A549 (cell line): ENCODE results near the gene MAP3K7CL. TPM values are rescaled to one million over a fixed set of nuclear protein-coding genes. Genes with fewer than 3 reads are reported as not detected.

Source experiments
- ATAC-seq, 2 experiments: fragments of 200-7000 bp in 1 of 2; fragments of >200 bp in 1 of 2; cut with Nextera tagmentation in 1 of 2; cut with Tn5 transposase in 1 of 2; 3 replicates each; pipeline versions ENCODE4 v1.8.0 to v1.9.1; 2018 to 2020; ENCODE audit warnings: mild to moderate bottlenecking in 1 of 2, moderate library complexity in 1 of 2
- CTCF ChIA-PET: fragments of 300-600 bp; sonication (Branson Sonifier 250); formaldehyde crosslinking; extraction: SDS; loops from one replicate; lab custom pipeline; 2021; ENCODE audit warnings: antibody characterized with exemption, inconsistent platforms; lab: Yijun Ruan, JAX
- POLR2A ChIA-PET: fragments of 350-600 bp; formaldehyde crosslinking; extraction: SDS; loops from one replicate; lab custom pipeline; 2021; ENCODE audit warnings: antibody characterized with exemption, inconsistent platforms; lab: Yijun Ruan, JAX
- DNase-seq, 2 experiments: peaks; one replicate each; pipeline versions ENCODE4 v3.0.0 to v3.0.0-alpha.2; 2011 to 2016; ENCODE audit warnings: low read depth in 1 of 2, low spot score in 1 of 2
- FAIRE-seq: peaks from 2 replicates; lab custom pipeline; 2011; peaks lifted over from hg19 to GRCh38; lab: Jason Lieb, UNC
- H3K27ac ChIP-seq, 2 experiments: fragments of >200 bp; sonication (Bioruptor Twin); formaldehyde crosslinking; 3 replicates each; pipeline ENCODE4 v1.5.1; 2016 to 2017
- H3K4me1 ChIP-seq: fragments of >200 bp; sonication (Bioruptor Twin); formaldehyde crosslinking; 3 replicates; pipeline ENCODE4 v1.6.1; 2016
- H3K4me2 ChIP-seq: fragments of >200 bp; sonication (Bioruptor Twin); formaldehyde crosslinking; 3 replicates; pipeline ENCODE4 v1.6.1; 2016
- H3K4me3 ChIP-seq: fragments of >200 bp; sonication (Bioruptor Twin); formaldehyde crosslinking; 3 replicates; pipeline ENCODE4 v1.5.1; 2016
- H3K9me3 ChIP-seq: fragments of >200 bp; sonication (Bioruptor Twin); formaldehyde crosslinking; 3 replicates; pipeline ENCODE4 v1.6.1; 2016
- BHLHE40 ChIP-seq: IDR thresholded peaks from 2 replicates; pipeline ENCODE4 v1.6.1; 2012; ENCODE audit warnings: low read depth, low read length, inconsistent platforms
- CBX2 ChIP-seq: fragments of 200-600 bp; sonication (generic); IDR thresholded peaks from 2 replicates; pipeline ENCODE4 v1.6.1; 2016; ENCODE audit warnings: low read depth, mild to moderate bottlenecking, borderline replicate concordance
- CBX8 ChIP-seq: fragments of 200-600 bp; sonication (generic); IDR thresholded peaks from 2 replicates; pipeline ENCODE4 v1.6.1; 2016
- CHD4 ChIP-seq: fragments of 200-600 bp; sonication (generic); IDR thresholded peaks from 2 replicates; pipeline ENCODE4 v1.6.1; 2016; ENCODE audit warnings: antibody characterized with exemption, mild to moderate bottlenecking, borderline replicate concordance
- EP300 ChIP-seq, 2 experiments: fragments of >200 bp; sonication (Bioruptor Twin); formaldehyde crosslinking; IDR thresholded peaks; 2 replicates in 1 of 2; 3 replicates in 1 of 2; pipeline ENCODE4 v1.6.1; 2016 to 2017
- FOSB ChIP-seq: fragments of 250-450 bp; sonication (Bioruptor Pico); IDR thresholded peaks from 2 replicates; pipeline ENCODE4 v1.5.0; 2020; ENCODE audit warnings: mild to moderate bottlenecking, moderate library complexity
- FOSL2 ChIP-seq, 2 experiments: fragments of 450-650 bp in 1 of 2; fragments of >200 bp in 1 of 2; sonication (Bioruptor Twin) in 1 of 2; formaldehyde crosslinking; IDR thresholded peaks; 2 replicates each; pipeline versions ENCODE4 v1.5.0 to v1.6.1; 2016 to 2020; ENCODE audit warnings: mild to moderate bottlenecking in 1 of 2, moderate library complexity in 1 of 2
- HDAC2 ChIP-seq: fragments of 200-600 bp; sonication (generic); IDR thresholded peaks from 2 replicates; pipeline ENCODE4 v1.6.1; 2016
- HOXA7 ChIP-seq: fragments of 250-450 bp; sonication (Bioruptor Pico); IDR thresholded peaks from 2 replicates; pipeline ENCODE4 v1.5.0; 2020; ENCODE audit warnings: mild to moderate bottlenecking, moderate library complexity
- HOXB13 ChIP-seq: fragments of 250-450 bp; sonication (Bioruptor Pico); IDR thresholded peaks from 2 replicates; pipeline ENCODE4 v1.5.0; 2020; ENCODE audit warnings: low read depth, mild to moderate bottlenecking, moderate library complexity
- KDM5A ChIP-seq: fragments of 200-600 bp; sonication (generic); IDR thresholded peaks from 2 replicates; pipeline ENCODE4 v1.6.1; 2016; ENCODE audit warnings: antibody characterized with exemption, mild to moderate bottlenecking
- MAFK ChIP-seq: fragments of 450-650 bp; IDR thresholded peaks from 2 replicates; pipeline ENCODE4 v1.6.1; 2014; ENCODE audit not compliant: partially characterized antibody
- NR3C1 ChIP-seq: fragments of >200 bp; sonication (Bioruptor Twin); formaldehyde crosslinking; IDR thresholded peaks from 3 replicates; pipeline ENCODE4 v1.6.1; 2017
- RAD21 ChIP-seq, 2 experiments: fragments of >200 bp in 1 of 2; sonication (Bioruptor Twin) in 1 of 2; formaldehyde crosslinking in 1 of 2; IDR thresholded peaks in 1 of 2; conservative IDR thresholded peaks in 1 of 2; 2 replicates in 1 of 2; 3 replicates in 1 of 2; pipeline ENCODE4 v1.6.1; 2012 to 2018; ENCODE audit warnings: inconsistent platforms in 1 of 2
- SREBF2 ChIP-seq: fragments of 450-650 bp; IDR thresholded peaks from 2 replicates; pipeline ENCODE4 v1.6.1; 2014; ENCODE audit warnings: mild to moderate bottlenecking, moderate library complexity
- TFCP2L1 ChIP-seq: fragments of 250-450 bp; sonication (Bioruptor Pico); IDR thresholded peaks from 2 replicates; pipeline ENCODE4 v1.5.0; 2021; ENCODE audit warnings: mild to moderate bottlenecking
- TP53 ChIP-seq: fragments of 250-450 bp; sonication (Bioruptor Pico); IDR thresholded peaks from 2 replicates; pipeline ENCODE4 v1.5.0; 2021; ENCODE audit warnings: mild to moderate bottlenecking, moderate library complexity
- ZNF302 ChIP-seq: fragments of 250-450 bp; sonication (Bioruptor Pico); IDR thresholded peaks from 2 replicates; pipeline ENCODE4 v1.9.0; 2021; ENCODE audit warnings: inconsistent platforms, mild to moderate bottlenecking, moderate library complexity
- ZSCAN20 ChIP-seq: fragments of 250-450 bp; sonication (Bioruptor Pico); IDR thresholded peaks from 2 replicates; pipeline ENCODE4 v1.8.0; 2022; ENCODE audit warnings: mild to moderate bottlenecking, moderate library complexity
- WGBS: methylation state at CpG from one replicate; pipeline ENCODE4 v1.1.6; 2017; ENCODE audit errors: missing lambda C conversion rate; 5-methylcytosine and 5-hydroxymethylcytosine counted together
- polyA plus RNA-seq, 4 experiments: library from polyadenylated mRNA; depleted of rRNA in 3 of 4; stranded (reverse); fragments of >200 nt; fragmentation: RNase III in 1 of 4; extraction: RNeasy Plus Mini Kit Qiagen cat#74134 plus additional on column Dnase treatment in 1 of 4; gene quantifications; 2 replicates in 3 of 4; 3 replicates in 1 of 4; pipeline ENCODE4 v1.2.3, GENCODE V29; 2011 to 2017
- TF ChIP-seq, protein P1 (sequence below): fragments of >200 bp; sonication (Bioruptor Twin); formaldehyde crosslinking; IDR thresholded peaks from 3 replicates; pipeline ENCODE4 v1.6.1; 2016
- TF ChIP-seq, protein P2 (sequence below): fragments of 250-450 bp; sonication (Bioruptor Pico); IDR thresholded peaks from 2 replicates; pipeline ENCODE4 v1.5.0; 2020; ENCODE audit warnings: low read depth, mild to moderate bottlenecking, moderate library complexity
- TF ChIP-seq, protein P3 (sequence below): IDR thresholded peaks from 2 replicates; pipeline ENCODE4 v1.6.1; 2012
- TF ChIP-seq, protein P4 (sequence below): fragments of >200 bp; sonication (Bioruptor Twin); formaldehyde crosslinking; IDR thresholded peaks from 3 replicates; pipeline ENCODE4 v1.5.1; 2016
- TF ChIP-seq, protein P5 (sequence below): fragments of >200 bp; sonication (Bioruptor Twin); formaldehyde crosslinking; IDR thresholded peaks from 2 replicates; pipeline ENCODE4 v1.6.1; 2016

MAP3K7CL gene
- polyA plus RNA-seq, 2 of the 4 experiments (the other 2 are of a cell fraction) = 2.9 to 5.7 TPM

DNA sequence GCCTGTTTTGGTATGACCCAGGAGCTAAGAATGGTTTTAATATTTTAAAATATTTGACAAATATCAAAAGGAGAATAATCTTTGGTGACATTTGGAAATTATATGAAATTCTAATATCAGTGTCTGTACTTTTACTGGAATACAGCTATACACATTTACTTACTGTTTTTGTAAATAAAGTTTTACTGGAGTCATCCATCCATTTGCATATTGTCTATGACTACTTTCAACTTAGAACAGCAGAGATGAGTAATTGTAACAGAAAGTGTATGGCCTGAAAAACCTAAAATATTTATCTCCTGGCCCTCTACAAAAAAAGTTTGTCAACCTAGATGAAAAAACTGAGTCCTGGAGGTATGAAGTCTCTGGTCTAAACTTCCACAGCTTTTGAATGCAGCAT, 5.8 kb upstream of the MAP3K7CL start:
- FAIRE-seq (no peak), DNase-seq (no peak), ATAC-seq (no peak)
- Histone ChIP-seq H3K4me3 (no peak overlapping the region), H3K4me2 (no peak overlapping the region), H3K9me3 (no peaks in the 10 kb centered on the region), H3K4me1 (no peaks in the 10 kb centered on the region), H3K27ac (no peak overlapping the region)
- ChIA-PET POLR2A (no interaction called here), CTCF (no interaction called here)
- TF ChIP-seq KDM5A (no peak), ZSCAN20 (CRISPR knock-in tag) (no peak), SREBF2 (no peak), CBX2 (no peak), FOSB (CRISPR knock-in tag) (no peak), ZNF302 (CRISPR knock-in tag) (no peak), RAD21 (conservative IDR thresholded peaks at IDR 0.05 in 1 of 2, IDR thresholded peaks at IDR 0.05 in 1 of 2) (no peak), MAFK (no peak), BHLHE40 (no peak), HOXA7 (CRISPR knock-in tag) (no peak), TP53 (CRISPR knock-in tag) (no peak), HOXB13 (CRISPR knock-in tag) (no peak), FOSL2 (IDR thresholded peaks at IDR 0.05) (no peak), FOSL2 (CRISPR knock-in tag; IDR thresholded peaks at IDR 0.05) (no peak), NR3C1 (no peak), EP300 (IDR thresholded peaks at IDR 0.05) (no peak), CHD4 (no peak)
- TF ChIP-seq, protein P1, sequence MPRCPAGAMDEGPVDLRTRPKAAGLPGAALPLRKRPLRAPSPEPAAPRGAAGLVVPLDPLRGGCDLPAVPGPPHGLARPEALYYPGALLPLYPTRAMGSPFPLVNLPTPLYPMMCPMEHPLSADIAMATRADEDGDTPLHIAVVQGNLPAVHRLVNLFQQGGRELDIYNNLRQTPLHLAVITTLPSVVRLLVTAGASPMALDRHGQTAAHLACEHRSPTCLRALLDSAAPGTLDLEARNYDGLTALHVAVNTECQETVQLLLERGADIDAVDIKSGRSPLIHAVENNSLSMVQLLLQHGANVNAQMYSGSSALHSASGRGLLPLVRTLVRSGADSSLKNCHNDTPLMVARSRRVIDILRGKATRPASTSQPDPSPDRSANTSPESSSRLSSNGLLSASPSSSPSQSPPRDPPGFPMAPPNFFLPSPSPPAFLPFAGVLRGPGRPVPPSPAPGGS = no peak
- TF ChIP-seq, protein P2, sequence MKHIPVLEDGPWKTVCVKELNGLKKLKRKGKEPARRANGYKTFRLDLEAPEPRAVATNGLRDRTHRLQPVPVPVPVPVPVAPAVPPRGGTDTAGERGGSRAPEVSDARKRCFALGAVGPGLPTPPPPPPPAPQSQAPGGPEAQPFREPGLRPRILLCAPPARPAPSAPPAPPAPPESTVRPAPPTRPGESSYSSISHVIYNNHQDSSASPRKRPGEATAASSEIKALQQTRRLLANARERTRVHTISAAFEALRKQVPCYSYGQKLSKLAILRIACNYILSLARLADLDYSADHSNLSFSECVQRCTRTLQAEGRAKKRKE = no peak
- TF ChIP-seq, protein P3, sequence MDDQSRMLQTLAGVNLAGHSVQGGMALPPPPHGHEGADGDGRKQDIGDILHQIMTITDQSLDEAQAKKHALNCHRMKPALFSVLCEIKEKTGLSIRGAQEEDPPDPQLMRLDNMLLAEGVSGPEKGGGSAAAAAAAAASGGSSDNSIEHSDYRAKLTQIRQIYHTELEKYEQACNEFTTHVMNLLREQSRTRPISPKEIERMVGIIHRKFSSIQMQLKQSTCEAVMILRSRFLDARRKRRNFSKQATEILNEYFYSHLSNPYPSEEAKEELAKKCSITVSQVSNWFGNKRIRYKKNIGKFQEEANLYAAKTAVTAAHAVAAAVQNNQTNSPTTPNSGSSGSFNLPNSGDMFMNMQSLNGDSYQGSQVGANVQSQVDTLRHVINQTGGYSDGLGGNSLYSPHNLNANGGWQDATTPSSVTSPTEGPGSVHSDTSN = no peak
- TF ChIP-seq, protein P4, sequence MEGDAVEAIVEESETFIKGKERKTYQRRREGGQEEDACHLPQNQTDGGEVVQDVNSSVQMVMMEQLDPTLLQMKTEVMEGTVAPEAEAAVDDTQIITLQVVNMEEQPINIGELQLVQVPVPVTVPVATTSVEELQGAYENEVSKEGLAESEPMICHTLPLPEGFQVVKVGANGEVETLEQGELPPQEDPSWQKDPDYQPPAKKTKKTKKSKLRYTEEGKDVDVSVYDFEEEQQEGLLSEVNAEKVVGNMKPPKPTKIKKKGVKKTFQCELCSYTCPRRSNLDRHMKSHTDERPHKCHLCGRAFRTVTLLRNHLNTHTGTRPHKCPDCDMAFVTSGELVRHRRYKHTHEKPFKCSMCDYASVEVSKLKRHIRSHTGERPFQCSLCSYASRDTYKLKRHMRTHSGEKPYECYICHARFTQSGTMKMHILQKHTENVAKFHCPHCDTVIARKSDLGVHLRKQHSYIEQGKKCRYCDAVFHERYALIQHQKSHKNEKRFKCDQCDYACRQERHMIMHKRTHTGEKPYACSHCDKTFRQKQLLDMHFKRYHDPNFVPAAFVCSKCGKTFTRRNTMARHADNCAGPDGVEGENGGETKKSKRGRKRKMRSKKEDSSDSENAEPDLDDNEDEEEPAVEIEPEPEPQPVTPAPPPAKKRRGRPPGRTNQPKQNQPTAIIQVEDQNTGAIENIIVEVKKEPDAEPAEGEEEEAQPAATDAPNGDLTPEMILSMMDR = no peak

DNA sequence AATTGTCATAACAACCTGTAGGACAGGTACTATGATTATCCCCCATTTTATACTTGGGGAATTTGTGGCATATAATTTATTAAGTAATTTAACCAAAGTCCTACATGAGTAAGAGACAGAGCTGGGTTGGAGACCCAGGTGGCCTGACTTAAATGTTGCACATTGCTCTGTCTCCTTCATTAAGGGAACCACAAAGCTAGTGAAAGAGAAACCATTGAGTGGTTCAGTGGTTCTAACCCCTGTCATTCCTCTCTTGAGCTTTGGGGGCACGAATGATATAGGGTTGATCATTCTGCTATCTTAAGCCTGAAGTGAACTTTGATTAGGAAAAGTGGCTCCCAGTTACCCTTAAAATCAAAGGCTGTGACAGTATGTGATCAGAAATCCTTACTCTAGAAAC, 5.3 kb upstream of the MAP3K7CL start:
- ChIA-PET CTCF (no interaction called here), POLR2A (no interaction called here)
- DNase-seq (no peak), ATAC-seq (no peak), FAIRE-seq (no peak)
- Histone ChIP-seq H3K9me3 (no peaks in the 10 kb centered on the region), H3K4me1 (no peaks in the 10 kb centered on the region), H3K4me2 (no peak overlapping the region), H3K27ac (no peak overlapping the region), H3K4me3 (no peak overlapping the region)
- TF ChIP-seq CBX8 (no peak), TFCP2L1 (no peak), HDAC2 (no peak)
- TF ChIP-seq, protein P4 = no peak
- TF ChIP-seq, protein P5, sequence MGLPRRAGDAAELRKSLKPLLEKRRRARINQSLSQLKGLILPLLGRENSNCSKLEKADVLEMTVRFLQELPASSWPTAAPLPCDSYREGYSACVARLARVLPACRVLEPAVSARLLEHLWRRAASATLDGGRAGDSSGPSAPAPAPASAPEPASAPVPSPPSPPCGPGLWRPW = no peak
- WGBS = 35% methylated on average over 1 of the region's 1 CpG
